OCI-LY7 (cell line): ENCODE results near the gene DIP2A. TPM values are rescaled to one million over a fixed set of nuclear protein-coding genes. Genes with fewer than 3 reads are reported as not detected.

ENCODE experiments used
- BruUV-seq: library from RNA; stranded (reverse); fragments of 400-500 nt; replicated peaks from 2 replicates; lab custom pipeline; 2021; lab: Mats Ljungman, UMichigan
- CTCF ChIA-PET: fragments of 300-600 bp; sonication (Branson Sonifier 250); formaldehyde crosslinking; loops from one replicate; lab custom pipeline; 2022; ENCODE audit warnings: antibody characterized with exemption; ENCODE audit not compliant: unreplicated experiment; lab: Charles Lee
- POLR2A ChIA-PET: fragments of 300-600 bp; sonication (Branson Sonifier 250); formaldehyde crosslinking; loops from one replicate; lab custom pipeline; 2022; ENCODE audit warnings: antibody characterized with exemption; lab: Charles Lee
- DNase-seq: peaks from one replicate; pipeline ENCODE4 v3.0.0-alpha.2; 2015; ENCODE audit warnings: low spot score
- H2AFZ ChIP-seq: fragments of 200-600 bp; sonication (generic), shearing (Covaris generic); 2 replicates; pipeline ENCODE4 v1.6.1; 2014; ENCODE audit warnings: mild to moderate bottlenecking, antibody characterized with exemption, low read length, moderate library complexity
- H3K27ac ChIP-seq: fragments of 200-600 bp; sonication (generic); 2 replicates; pipeline ENCODE4 v1.5.1; 2014; ENCODE audit warnings: mixed run types, low read depth, mild to moderate bottlenecking, moderate library complexity, low read length, inconsistent platforms; ENCODE audit not compliant: poor library complexity, severe bottlenecking
- H3K36me3 ChIP-seq: fragments of 200-600 bp; sonication (generic); 2 replicates; pipeline ENCODE4 v1.6.1; 2014; ENCODE audit warnings: mild to moderate bottlenecking, antibody characterized with exemption, low read length, moderate library complexity, mixed read lengths; ENCODE audit not compliant: insufficient read depth
- H3K4me1 ChIP-seq: fragments of 200-600 bp; sonication (generic); 2 replicates; pipeline ENCODE4 v1.5.1; 2014; ENCODE audit warnings: mild to moderate bottlenecking, low read length; ENCODE audit not compliant: insufficient read depth, poor library complexity, severe bottlenecking
- H3K4me2 ChIP-seq: fragments of 200-600 bp; sonication (generic); 2 replicates; pipeline ENCODE4 v1.6.1; 2014; ENCODE audit warnings: mild to moderate bottlenecking, low read length
- H3K4me3 ChIP-seq: fragments of 200-600 bp; sonication (generic); 2 replicates; pipeline ENCODE4 v1.5.1; 2014; ENCODE audit warnings: mild to moderate bottlenecking, low read depth, low read length; ENCODE audit not compliant: poor library complexity, severe bottlenecking
- H3K79me2 ChIP-seq: fragments of 200-600 bp; sonication (generic); 2 replicates; pipeline ENCODE4 v1.6.1; 2016; ENCODE audit warnings: low read depth, mild to moderate bottlenecking, low read length, moderate library complexity, mixed read lengths; ENCODE audit not compliant: insufficient read depth
- H3K9me2 ChIP-seq: fragments of 200-600 bp; sonication (generic); 2 replicates; pipeline ENCODE4 v1.6.1; 2016; ENCODE audit warnings: mild to moderate bottlenecking, low read length, mixed read lengths; ENCODE audit not compliant: insufficient read depth
- H3K9me3 ChIP-seq: fragments of 200-600 bp; sonication (generic); 2 replicates; pipeline ENCODE4 v1.6.1; 2014; ENCODE audit warnings: mild to moderate bottlenecking, mixed run types, low read length, mixed read lengths
- H4K20me1 ChIP-seq: fragments of 200-600 bp; sonication (generic); 2 replicates; pipeline ENCODE4 v1.6.1; 2014; ENCODE audit warnings: mild to moderate bottlenecking, antibody characterized with exemption, low read length, moderate library complexity, mixed read lengths; ENCODE audit not compliant: insufficient read depth
- EZH2phosphoT487 ChIP-seq: fragments of 200-600 bp; sonication (generic); IDR thresholded peaks from 2 replicates; pipeline ENCODE4 v1.6.1; 2018; ENCODE audit warnings: low read depth, borderline replicate concordance, mild to moderate bottlenecking, mixed run types, antibody characterized with exemption, low read length, moderate library complexity, mixed read lengths
- intact Hi-C: fragments of 100-400 bp; cut with micrococcal nuclease; formaldehyde crosslinking; loops from one replicate; pipeline ENCODE4 v1.10.0; 2022; ENCODE audit not compliant: unreplicated experiment
- total RNA-seq, 2 experiments: library from RNA; depleted of rRNA in 1 of 2; stranded (reverse); fragments of >200 nt in 1 of 2; shearing (Covaris generic) in 1 of 2; gene quantifications; 2 replicates each; pipeline ENCODE4 v1.2.3, GENCODE V29; 2014 to 2022
- TF ChIP-seq, protein P1 (sequence below): fragments of 200-600 bp; sonication (generic); conservative IDR thresholded peaks from 2 replicates; pipeline ENCODE4 v1.5.1; 2014; ENCODE audit warnings: mild to moderate bottlenecking, antibody characterized with exemption, low read length, moderate library complexity, mixed read lengths

Gene DIP2A
- total RNA-seq, 2 experiments from 2014 or later, result 27.9 to 44.7 TPM

DNA sequence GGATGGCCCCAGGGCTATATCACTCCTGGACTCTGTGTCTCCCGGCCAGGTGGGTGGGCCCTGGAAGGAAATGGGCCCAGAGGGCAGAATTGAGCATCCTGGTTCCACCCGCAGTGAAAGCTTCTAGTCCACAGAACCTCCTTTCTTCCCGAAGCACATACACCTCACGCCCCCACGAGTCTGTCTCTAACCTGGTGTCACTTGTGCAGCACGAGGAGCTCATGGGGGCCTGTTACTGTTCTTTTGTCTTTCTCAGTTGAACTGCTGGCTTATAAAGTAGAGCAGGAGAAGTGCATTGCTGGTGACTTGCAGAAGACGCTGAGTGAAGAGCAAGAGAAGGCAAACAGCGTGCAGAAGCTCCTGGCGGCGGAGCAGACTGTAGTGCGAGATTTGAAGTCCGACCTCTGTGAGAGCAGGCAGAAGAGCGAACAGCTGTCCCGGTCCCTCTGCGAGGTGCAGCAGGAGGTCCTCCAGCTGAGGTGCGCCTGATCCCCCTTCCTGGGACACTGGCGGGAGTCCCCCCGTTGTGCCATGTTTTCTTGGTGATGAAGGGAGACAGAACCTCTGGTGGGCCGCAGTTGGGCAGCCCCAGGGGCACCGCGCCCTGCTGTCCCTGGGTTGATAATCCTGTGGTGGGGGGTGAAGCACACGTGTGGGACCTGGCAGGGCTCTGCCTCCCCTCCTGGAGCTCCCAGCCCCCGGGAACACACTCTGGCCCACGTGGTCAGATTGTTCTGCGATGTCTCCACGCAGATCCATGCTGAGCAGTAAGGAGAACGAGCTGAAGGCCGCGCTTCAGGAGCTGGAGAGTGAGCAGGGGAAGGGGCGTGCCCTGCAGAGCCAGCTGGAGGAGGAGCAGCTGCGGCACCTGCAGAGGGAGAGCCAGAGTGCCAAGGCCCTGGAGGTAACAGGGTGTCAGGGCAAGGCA is 28.7 kb upstream of the DIP2A start:
- H3K4me2 ChIP-seq, result no peak overlapping the region
- no peaks in the 10 kb centered on the region for H3K9me3 ChIP-seq
- H3K4me3 ChIP-seq, result no peak overlapping the region
- BruUV-seq, result no TSS peak
- no peaks in the 10 kb centered on the region for H3K4me1 ChIP-seq
- ChIA-PET CTCF (no interaction called here), POLR2A (no interaction called here)
- H2AFZ ChIP-seq, result no peak overlapping the region
- H3K79me2 ChIP-seq, result no peaks in the 10 kb centered on the region
- no peaks in the 10 kb centered on the region for H4K20me1 ChIP-seq
- TF ChIP-seq EZH2phosphoT487, result no peak
- TF ChIP-seq, protein P1, sequence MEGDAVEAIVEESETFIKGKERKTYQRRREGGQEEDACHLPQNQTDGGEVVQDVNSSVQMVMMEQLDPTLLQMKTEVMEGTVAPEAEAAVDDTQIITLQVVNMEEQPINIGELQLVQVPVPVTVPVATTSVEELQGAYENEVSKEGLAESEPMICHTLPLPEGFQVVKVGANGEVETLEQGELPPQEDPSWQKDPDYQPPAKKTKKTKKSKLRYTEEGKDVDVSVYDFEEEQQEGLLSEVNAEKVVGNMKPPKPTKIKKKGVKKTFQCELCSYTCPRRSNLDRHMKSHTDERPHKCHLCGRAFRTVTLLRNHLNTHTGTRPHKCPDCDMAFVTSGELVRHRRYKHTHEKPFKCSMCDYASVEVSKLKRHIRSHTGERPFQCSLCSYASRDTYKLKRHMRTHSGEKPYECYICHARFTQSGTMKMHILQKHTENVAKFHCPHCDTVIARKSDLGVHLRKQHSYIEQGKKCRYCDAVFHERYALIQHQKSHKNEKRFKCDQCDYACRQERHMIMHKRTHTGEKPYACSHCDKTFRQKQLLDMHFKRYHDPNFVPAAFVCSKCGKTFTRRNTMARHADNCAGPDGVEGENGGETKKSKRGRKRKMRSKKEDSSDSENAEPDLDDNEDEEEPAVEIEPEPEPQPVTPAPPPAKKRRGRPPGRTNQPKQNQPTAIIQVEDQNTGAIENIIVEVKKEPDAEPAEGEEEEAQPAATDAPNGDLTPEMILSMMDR, result no peak
- intact Hi-C loops, result no loop called here
- H3K9me2 ChIP-seq, result no peaks in the 10 kb centered on the region
- no peak for DNase-seq
- no peak overlapping the region for H3K27ac ChIP-seq
- H3K36me3 ChIP-seq, result peaks cover 58% of the 10 kb centered on the region

GRCh38 chr21:46431448-46431847 is 27.2 kb upstream of the DIP2A start:
- no peak overlapping the region for H2AFZ ChIP-seq
- H3K9me3 ChIP-seq, result no peaks in the 10 kb centered on the region
- CTCF ChIA-PET, result no interaction called here
- no peak for DNase-seq
- no peaks in the 10 kb centered on the region for H3K79me2 ChIP-seq
- H3K9me2 ChIP-seq, result no peaks in the 10 kb centered on the region
- TF ChIP-seq, protein P1, result no peak
- no peak for TF ChIP-seq EZH2phosphoT487
- peaks cover 68% of the 10 kb centered on the region for H3K36me3 ChIP-seq
- intact Hi-C loops, result no loop called here
- H3K4me2 ChIP-seq, result no peak overlapping the region
- POLR2A ChIA-PET, result no interaction called here
- no TSS peak for BruUV-seq
- no peaks in the 10 kb centered on the region for H3K4me1 ChIP-seq
- H4K20me1 ChIP-seq, result no peaks in the 10 kb centered on the region
- no peak overlapping the region for H3K4me3 ChIP-seq
- no peak overlapping the region for H3K27ac ChIP-seq
